K562 (cell line): ENCODE results near the gene BAIAP3. TPM values are rescaled to one million over a fixed set of nuclear protein-coding genes. Genes with fewer than 3 reads are reported as not detected.

Experiments
- CREB3L1 ChIP-seq: fragments of 450-650 bp; IDR thresholded peaks from 2 replicates; pipeline ENCODE4 v1.6.1; 2014; ENCODE audit warnings: low read depth, mild to moderate bottlenecking, moderate library complexity, borderline replicate concordance
- CUX1 ChIP-seq: fragments of 200-800 bp; sonication (Bioruptor generic); IDR thresholded peaks from 2 replicates; pipeline ENCODE4 v1.6.1; 2016; ENCODE audit warnings: missing genetic modification characterization, missing compliant biosample characterization
- E4F1 ChIP-seq: fragments of 250-450 bp; sonication (Bioruptor Pico); IDR thresholded peaks from 2 replicates; pipeline ENCODE4 v1.5.0; 2021; ENCODE audit warnings: mild to moderate bottlenecking, borderline replicate concordance
- HNRNPL ChIP-seq: fragments of 200-400 bp; formaldehyde crosslinking; IDR thresholded peaks from 2 replicates; pipeline ENCODE4 v1.6.1; 2017; ENCODE audit warnings: low read depth, mild to moderate bottlenecking, low read length
- MNT ChIP-seq, 2 experiments: fragments of 450-650 bp; conservative IDR thresholded peaks; 2 replicates each; pipeline ENCODE4 v1.6.1; 2017; ENCODE audit warnings: mild to moderate bottlenecking in 2 of 2, moderate library complexity in 2 of 2
- SAP30 ChIP-seq: fragments of 200-600 bp; sonication (generic); IDR thresholded peaks from 2 replicates; pipeline ENCODE4 v1.6.1; 2012; ENCODE audit warnings: borderline replicate concordance, low read depth, mild to moderate bottlenecking, moderate library complexity, low read length, control low read depth, inconsistent platforms; ENCODE audit not compliant: insufficient read depth, poor library complexity, severe bottlenecking
- SMARCE1 ChIP-seq: fragments of 450-650 bp; IDR thresholded peaks from 2 replicates; pipeline ENCODE4 v1.7.1; 2016; ENCODE audit warnings: mild to moderate bottlenecking
- SP1 ChIP-seq: sonication (generic); formaldehyde crosslinking; IDR thresholded peaks from 2 replicates; pipeline ENCODE4 v1.8.1; 2022; ENCODE audit warnings: mild to moderate bottlenecking, missing genetic modification reagents
- ZBTB33 ChIP-seq: sonication (generic); formaldehyde crosslinking; IDR thresholded peaks from 2 replicates; pipeline ENCODE4 v1.8.1; 2023; ENCODE audit warnings: mild to moderate bottlenecking, missing genetic modification reagents
- ZFP91 ChIP-seq: sonication (generic); formaldehyde crosslinking; IDR thresholded peaks from 2 replicates; pipeline ENCODE4 v1.8.0; 2022; ENCODE audit warnings: mild to moderate bottlenecking, missing genetic modification reagents
- polyA plus RNA-seq, 8 experiments: library from polyadenylated mRNA; depleted of rRNA in 4 of 8; stranded (reverse) in 5 of 8; unstranded in 3 of 8; fragments of >200 nt; fragmentation: Nextera tagmentation in 2 of 8; fragmentation: Illumina TruSeq in 1 of 8; extraction: Ambion mirVana in 2 of 8; extraction: Trizol in 1 of 8; gene quantifications; 2 replicates each; pipeline versions ENCODE4 v1.2.1 to v1.2.3, GENCODE V29; 2011 to 2014; ENCODE audit warnings: inconsistent platforms in 1 of 8, missing spikeins in 1 of 8
- total RNA-seq, 7 experiments: library from RNA; depleted of rRNA in 6 of 7; stranded (reverse); fragments of >200 nt in 6 of 7; fragmentation: Illumina TruSeq in 2 of 7; extraction: Trizol in 2 of 7; gene quantifications; 2 replicates each; pipeline versions ENCODE4 v1.2.1 to v1.2.3, GENCODE V29; 2011 to 2021; ENCODE audit warnings: low replicate concordance in 1 of 7

Gene BAIAP3
- total and polyA plus RNA-seq, 9 of the 15 experiments (the other 6 are each of a cell fraction or from before 2014, with no cell fraction given), result 0.03 to 4.5 (median 0.57) TPM; not detected in 1

GRCh38 chr16:1300664-1301476 is 32.6 kb upstream of the BAIAP3 start (continued):
- no peak for TF ChIP-seq CUX1 (CRISPR knock-in tag)
- no peak for TF ChIP-seq ZFP91 (CRISPR knock-in tag)
- TF ChIP-seq SMARCE1, result no peak
- TF ChIP-seq MNT (conservative IDR thresholded peaks at IDR 0.05), result no peak
- no peak for TF ChIP-seq ZBTB33 (CRISPR knock-in tag)
- TF ChIP-seq SAP30, result no peak
- peak; percentile 68; the same call in 1 of the 2 replicates for TF ChIP-seq HNRNPL
- TF ChIP-seq CREB3L1, result no peak
- no peak for TF ChIP-seq E4F1 (CRISPR knock-in tag)
- TF ChIP-seq SP1 (CRISPR knock-in tag), result peak; percentile 64; the same call in 1 of the 2 replicates
